Measurements from ENCODE around the gene SLC25A23. TPM values are rescaled to one million over a fixed set of nuclear protein-coding genes. Genes with fewer than 3 reads are reported as not detected.
"Not testable (repeated sequence)": the region's sequence is repeated elsewhere in the genome, so short reads cannot be mapped to it uniquely, and the experiment has no call there.

The SLC25A23 gene
- total and polyA plus RNA-seq, 2 donors from 2014 or later: 69.2 to 76.6 TPM

- no peaks in the 10 kb centered on the region for H3K36me3 ChIP-seq (ENCODE audit: control insufficient read depth in 2 of 3, insufficient read depth in 3 of 3, low read length in 3 of 3)
- H3K4me1 ChIP-seq (ENCODE audit: control insufficient read depth in 2 of 3, insufficient read depth in 2 of 3, low read depth in 1 of 3, low read length in 3 of 3): peaks cover 0 to 2% (median 0%) of the 10 kb centered on the region in 3 donors
- no peaks in the 10 kb centered on the region for H3K9me3 ChIP-seq (ENCODE audit: control insufficient read depth in 2 of 3, insufficient read depth in 1 of 3, low read length in 3 of 3)
- intact Hi-C loops (cut with DNase I): no loop called here
- H3K9ac ChIP-seq (ENCODE audit: low read length in 3 of 3): no peak overlapping the region
- H3K27ac ChIP-seq (ENCODE audit: low read depth in 2 of 2, low read length in 2 of 2): no peak overlapping the region
- FAIRE-seq (peak; percentile 19), DNase-seq (no peak)
- no peaks in the 10 kb centered on the region for H3K27me3 ChIP-seq (ENCODE audit: control insufficient read depth, insufficient read depth, low read length)
- no peak for TF ChIP-seq CTCF (IDR thresholded peaks at IDR 0.05; ENCODE audit: borderline replicate concordance, extremely low read depth, insufficient read depth)
- H3K4me3 ChIP-seq (ENCODE audit: low read length in 3 of 3): no peak overlapping the region
Observed at GRCh38 chr19:6406401-6406800, 53.2 kb downstream of the SLC25A23 start.

- peaks cover 0 to 2% (median 0%) of the 10 kb centered on the region in 3 donors for H3K4me1 ChIP-seq (ENCODE audit: control insufficient read depth in 2 of 3, insufficient read depth in 2 of 3, low read depth in 1 of 3, low read length in 3 of 3)
- FAIRE-seq (no peak), DNase-seq (peak in 4 of 5 donors; percentile 67 to 91 (median 78))
- H3K27me3 ChIP-seq (ENCODE audit: control insufficient read depth, insufficient read depth, low read length): no peaks in the 10 kb centered on the region
- peak overlapping the region in 1 of 2 donors; percentile 60 for H3K27ac ChIP-seq (ENCODE audit: low read depth in 2 of 2, low read length in 2 of 2)
- H3K4me3 ChIP-seq (ENCODE audit: low read length in 3 of 3): peak overlapping the region in 1 of 3 donors; percentile 8
- H3K9ac ChIP-seq (ENCODE audit: low read length in 3 of 3): no peak overlapping the region
- no peak for TF ChIP-seq CTCF (IDR thresholded peaks at IDR 0.05; ENCODE audit: borderline replicate concordance, extremely low read depth, insufficient read depth)
- no peaks in the 10 kb centered on the region for H3K9me3 ChIP-seq (ENCODE audit: control insufficient read depth in 2 of 3, insufficient read depth in 1 of 3, low read length in 3 of 3)
- intact Hi-C loops (cut with DNase I): no loop called here
- H3K36me3 ChIP-seq (ENCODE audit: control insufficient read depth in 2 of 3, insufficient read depth in 3 of 3, low read length in 3 of 3): no peaks in the 10 kb centered on the region
Observed at GRCh38 chr19:6402837-6403608, 56.6 kb downstream of the SLC25A23 start.

GRCh38 chr19:6402058-6402457 lies 57.5 kb downstream of the SLC25A23 start:
- no peak for DNase-seq
- no peak for FAIRE-seq
- no peaks in the 10 kb centered on the region for H3K27me3 ChIP-seq (ENCODE audit: control insufficient read depth, insufficient read depth, low read length)
- no peak overlapping the region for H3K27ac ChIP-seq (ENCODE audit: low read depth in 2 of 2, low read length in 2 of 2)
- H3K9ac ChIP-seq (ENCODE audit: low read length in 3 of 3): no peak overlapping the region
- intact Hi-C loops (cut with DNase I): no loop called here
- no peak for TF ChIP-seq CTCF (IDR thresholded peaks at IDR 0.05; ENCODE audit: borderline replicate concordance, extremely low read depth, insufficient read depth)
- H3K4me3 ChIP-seq (ENCODE audit: low read length in 3 of 3): no peak overlapping the region
- H3K9me3 ChIP-seq (ENCODE audit: control insufficient read depth in 2 of 3, insufficient read depth in 1 of 3, low read length in 3 of 3): no peaks in the 10 kb centered on the region
- H3K36me3 ChIP-seq (ENCODE audit: control insufficient read depth in 2 of 3, insufficient read depth in 3 of 3, low read length in 3 of 3): no peaks in the 10 kb centered on the region
- H3K4me1 ChIP-seq (ENCODE audit: control insufficient read depth in 2 of 3, insufficient read depth in 2 of 3, low read depth in 1 of 3, low read length in 3 of 3): peaks cover 0 to 2% (median 0%) of the 10 kb centered on the region in 3 donors

- intact Hi-C loops (cut with DNase I); FAIRE-seq; H3K9ac ChIP-seq (ENCODE audit: low read length in 3 of 3); DNase-seq; H3K9me3 ChIP-seq (ENCODE audit: control insufficient read depth in 2 of 3, insufficient read depth in 1 of 3, low read length in 3 of 3); H3K27me3 ChIP-seq (ENCODE audit: control insufficient read depth, insufficient read depth, low read length); H3K27ac ChIP-seq (ENCODE audit: low read depth in 2 of 2, low read length in 2 of 2); H3K4me1 ChIP-seq (ENCODE audit: control insufficient read depth in 2 of 3, insufficient read depth in 2 of 3, low read depth in 1 of 3, low read length in 3 of 3); H3K4me3 ChIP-seq (ENCODE audit: low read length in 3 of 3); H3K36me3 ChIP-seq (ENCODE audit: control insufficient read depth in 2 of 3, insufficient read depth in 3 of 3, low read length in 3 of 3): not testable (repeated sequence)
Observed at GRCh38 chr19:6400062-6400944, 59.3 kb downstream of the SLC25A23 start.
